Measurements from ENCODE around the gene SLC35F1.

SLC35F1 gene

DNA sequence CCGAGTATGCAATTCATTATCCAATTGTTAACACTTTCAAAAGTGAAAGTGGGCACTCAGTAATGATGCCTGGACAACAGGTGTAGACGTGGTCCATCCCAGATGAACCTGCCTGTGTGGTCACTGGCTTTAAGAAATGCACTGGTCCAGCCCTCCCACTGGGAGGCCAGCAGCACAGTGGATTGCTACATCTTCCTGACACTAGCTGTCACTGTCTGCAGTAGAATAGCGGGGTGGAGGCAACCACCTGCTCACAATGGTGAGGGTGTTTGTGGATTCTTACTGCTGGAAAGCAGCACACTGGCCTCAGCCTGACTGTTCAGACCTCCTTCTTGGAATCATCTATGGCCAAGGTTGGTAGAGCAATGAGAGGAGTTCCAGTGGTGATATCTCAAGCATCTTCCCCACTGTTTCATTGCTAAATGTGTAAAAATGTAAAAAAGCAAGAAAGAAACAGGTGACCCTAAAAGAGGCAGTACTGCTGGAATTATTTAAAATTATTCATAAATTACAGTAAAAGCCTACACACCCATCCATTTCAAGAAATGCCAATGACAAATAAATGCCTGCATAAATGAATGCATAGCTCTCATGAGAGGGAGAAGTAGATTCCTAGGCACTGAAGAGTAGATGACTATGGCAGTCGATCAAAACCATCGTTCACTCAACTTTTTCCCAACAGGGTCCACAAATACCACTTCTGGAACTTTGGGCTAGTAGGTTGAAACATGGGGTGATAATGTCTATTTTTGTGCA, 413.0 kb downstream of the SLC35F1 start:
- DNase-seq: no peak

DNA sequence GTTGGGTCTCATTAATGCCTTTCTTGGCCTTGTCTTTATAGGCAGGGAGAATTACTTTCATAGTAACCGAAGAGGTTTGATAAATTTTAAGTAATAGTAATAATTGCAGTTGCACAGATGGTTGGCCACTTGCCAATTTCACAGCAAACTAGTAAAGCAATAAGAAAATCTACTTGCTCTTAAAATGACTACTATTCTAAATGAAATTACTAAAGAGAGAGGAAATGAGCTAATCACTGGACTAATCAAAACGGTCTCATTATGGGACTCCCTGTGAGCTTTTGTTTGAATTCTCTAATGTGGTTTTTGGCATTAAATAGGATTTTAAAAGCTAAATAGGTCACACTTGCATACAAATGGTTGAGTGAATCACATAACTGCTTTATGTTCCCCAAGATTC, 413.6 kb downstream of the SLC35F1 start:
- DNase-seq: no peak

DNA sequence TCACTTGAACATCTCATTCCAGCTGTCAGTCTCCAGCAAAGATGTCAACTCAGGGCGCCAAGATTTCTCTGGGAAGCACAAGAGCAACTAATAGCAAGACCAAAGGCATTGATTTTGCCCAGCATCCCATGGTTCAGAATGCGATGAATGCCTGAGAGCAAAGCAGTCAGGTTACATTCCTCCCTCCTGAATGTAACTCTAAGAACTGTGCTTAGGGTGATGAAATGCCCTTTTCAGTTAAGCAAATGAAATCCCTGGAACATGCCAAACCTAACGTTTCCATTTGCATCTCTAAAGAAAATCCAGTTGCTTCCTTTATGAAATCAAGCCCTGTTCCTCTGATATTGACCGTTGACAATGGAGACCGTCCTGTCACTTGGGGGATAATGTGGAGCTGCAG, 417.1 kb downstream of the SLC35F1 start:
- no peak for DNase-seq

DNA sequence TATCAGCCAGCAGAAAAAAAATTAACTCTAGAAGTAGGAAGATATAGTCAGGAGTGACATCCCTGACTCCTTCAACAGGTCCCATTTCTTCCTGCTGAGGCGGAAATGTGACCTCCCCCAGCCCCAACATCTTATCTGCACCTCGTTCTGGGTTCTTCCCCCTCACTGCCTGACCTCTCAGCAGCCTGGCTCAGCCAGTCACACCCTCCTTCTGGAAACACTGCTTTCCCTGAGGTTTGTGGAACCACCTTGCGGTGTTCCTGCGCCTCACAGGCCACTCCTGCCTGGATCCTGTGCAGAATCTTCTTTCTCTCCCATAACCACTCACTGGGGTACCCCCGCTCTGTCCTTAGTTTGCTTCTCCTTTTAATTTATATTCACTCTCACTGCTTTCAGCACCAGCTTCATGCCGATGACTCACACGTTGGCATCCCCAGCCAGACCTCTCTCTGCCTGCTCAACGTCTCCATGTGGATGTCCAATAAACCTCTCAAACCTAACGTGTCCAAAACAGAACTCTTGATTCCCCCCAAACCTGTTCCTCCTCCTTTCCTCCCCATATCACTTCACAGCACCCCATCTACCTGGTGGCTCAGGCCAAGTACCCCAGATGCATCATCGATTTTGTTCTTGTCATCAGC, 418.3 kb downstream of the SLC35F1 start:
- no peak for DNase-seq

DNA sequence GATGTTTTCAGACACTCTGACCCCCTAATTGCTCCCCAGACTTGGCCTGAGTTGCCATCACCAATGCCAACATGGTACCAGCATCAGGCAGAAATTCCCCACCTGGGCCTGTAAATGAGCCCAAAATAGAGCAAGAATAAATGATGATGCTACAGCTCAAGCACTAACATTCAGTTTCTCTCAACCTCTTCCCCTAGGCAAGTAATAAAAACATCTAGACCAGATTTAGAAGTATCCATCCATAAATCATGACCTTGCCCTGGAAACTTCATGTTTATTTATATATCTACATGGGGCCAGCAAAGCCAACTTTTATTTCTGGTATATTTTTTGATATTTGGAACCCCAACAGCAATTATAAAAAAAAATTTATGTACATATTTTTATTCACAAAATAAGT, 419.6 kb downstream of the SLC35F1 start:
- DNase-seq: no peak

DNA sequence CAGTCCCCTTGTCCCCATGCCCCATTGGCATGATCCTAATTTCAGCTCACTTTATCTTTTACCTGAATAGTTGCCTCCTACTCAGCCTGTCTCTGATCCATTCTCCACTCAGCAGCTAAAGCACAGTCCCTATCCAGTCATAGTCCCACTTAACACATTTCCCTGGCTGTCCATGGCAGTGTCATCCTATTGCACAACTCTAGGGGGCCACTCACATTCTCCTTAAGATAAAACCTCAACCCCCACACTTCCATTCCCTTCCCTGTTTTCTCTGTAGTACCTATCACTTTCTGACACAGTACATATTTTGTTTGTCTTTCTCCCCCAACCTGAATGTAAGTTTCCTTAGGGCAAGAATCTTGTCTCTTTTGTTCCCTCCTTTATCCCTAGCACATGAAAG, 420.2 kb downstream of the SLC35F1 start:
- no peak for DNase-seq

DNA sequence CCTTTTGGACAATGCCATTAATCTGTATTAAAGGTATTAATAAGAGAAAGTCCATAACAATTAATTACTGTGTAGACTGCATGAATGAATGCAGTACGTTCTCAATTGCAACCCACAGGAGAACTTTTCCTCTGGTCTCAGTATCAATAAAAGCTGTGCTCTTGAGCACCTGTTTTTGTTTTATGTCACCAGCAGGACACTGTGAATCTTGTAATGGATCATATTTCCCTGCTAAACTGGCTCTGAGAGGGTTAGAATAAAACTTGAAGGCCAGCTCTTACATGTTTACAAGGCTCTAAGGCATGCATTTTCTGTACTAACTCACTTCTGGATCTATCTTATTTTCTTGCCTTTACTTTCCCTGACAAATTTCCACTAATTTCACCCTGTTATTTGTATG, 426.7 kb downstream of the SLC35F1 start:
- no peak for DNase-seq

DNA sequence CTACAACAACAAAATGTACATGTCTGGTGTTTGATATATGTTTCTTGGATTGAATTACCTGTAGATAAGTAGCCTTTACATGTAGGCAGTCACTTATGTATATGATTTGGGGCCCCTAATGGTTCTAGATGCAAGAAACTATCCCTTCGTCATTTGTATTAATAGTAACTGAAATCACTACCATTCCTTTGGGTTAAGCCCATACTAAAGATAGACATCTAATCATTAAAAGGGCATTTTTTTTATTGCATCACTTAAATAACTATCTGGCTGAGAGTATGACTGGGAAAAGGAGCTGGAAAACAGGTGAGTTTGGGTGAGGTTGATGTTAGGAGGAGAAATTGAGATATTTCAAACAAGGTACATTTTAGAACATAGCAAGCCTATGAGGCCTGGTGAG, 427.6 kb downstream of the SLC35F1 start:
- no peak for DNase-seq

DNA sequence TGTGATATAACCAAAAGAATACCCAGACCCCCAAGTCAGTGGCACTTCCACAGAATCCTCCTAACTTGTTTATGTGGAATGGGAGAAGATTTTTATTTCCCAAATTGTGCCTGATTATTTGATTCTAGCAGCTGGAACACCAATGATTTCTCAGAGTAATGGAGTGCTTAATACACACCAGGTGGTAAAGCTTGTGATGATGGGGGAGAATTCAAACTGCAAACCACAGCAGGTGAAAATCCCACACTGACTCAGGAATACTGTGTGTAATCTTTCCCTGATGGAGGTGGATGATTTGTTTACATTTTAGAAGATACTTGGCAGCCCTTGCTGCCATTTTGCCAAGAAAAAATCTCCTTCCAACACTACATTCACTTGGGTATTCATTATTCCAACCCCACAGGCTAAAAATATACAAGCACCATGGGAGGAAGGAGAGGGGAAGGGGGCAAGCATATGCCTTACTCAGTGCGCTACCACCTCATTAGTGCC, 428.3 kb downstream of the SLC35F1 start:
- DNase-seq: no peak

DNA sequence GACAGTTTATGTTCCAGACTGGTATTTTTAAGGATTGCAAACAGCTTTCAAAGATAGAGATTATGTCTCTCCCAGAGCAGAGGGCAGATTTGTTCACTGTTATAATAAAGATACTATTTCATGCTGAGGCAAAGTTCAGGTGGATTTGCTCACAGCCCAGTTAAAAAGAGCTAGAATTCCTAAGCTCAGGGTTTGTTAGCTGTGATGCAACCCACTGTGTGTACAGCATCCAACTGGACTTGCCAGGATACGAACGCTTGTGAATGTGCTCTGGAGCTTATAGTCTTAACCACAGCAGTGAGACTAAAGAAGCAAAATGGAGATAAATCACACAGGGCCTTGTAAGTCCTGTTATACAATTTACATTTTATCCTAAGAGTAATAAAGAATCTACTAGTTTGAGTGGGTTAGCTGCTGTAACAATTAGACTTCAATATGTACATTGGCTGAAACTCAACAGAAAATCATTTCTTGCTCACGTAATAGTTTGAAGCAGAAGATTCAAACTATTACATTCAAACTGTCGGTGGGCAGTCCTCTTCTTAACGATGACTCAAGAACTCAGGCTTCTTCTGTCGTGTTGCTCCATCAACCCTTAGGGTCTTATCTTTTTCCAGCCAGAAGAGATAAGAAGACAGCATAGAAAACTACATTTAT, 437.1 kb downstream of the SLC35F1 start:
- no peak for DNase-seq

DNA sequence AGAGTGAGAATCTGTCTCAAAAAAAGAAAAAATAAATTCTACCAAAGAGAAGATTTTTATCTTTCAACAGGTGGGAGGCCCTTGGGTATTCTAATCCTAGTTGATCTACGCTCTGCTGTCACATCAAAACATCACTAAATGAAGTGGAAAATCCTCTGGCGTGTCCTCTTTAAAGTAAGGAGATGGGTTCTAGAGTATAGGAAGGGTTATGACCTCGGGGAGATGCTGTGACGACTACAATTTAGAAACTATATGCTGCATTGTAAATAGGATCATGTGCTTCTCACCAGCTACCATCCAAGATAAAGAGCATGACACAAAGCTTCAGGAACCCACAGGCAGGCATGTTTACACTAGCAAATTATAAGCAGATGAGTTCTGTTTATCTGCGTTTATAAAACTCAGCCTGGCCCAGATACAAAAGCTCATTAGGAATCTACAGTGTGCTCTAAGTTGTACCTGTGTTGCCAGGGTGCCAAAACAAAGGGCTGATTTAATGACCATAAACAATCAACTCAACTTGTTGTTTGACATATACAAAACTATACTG, 443.9 kb downstream of the SLC35F1 start:
- DNase-seq: no peak

DNA sequence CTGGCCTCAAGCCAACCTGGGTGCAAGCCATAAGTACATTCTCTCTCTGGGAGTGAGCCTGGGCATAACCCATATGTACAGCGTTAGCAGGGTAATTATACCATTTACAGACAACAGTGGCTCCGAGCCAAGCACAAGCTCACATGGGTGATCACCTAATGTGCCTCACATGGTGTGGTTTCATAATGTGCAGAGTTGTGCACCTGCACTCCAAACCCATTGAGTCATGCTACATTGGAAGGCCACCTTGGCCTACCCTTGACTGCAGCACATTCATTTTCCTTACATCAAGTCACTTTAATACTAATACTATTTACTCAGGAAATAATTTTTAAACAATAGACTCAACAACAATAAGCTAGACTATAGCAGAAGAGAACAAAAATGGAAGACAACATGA, 446.5 kb downstream of the SLC35F1 start:
- no peak for DNase-seq

DNA sequence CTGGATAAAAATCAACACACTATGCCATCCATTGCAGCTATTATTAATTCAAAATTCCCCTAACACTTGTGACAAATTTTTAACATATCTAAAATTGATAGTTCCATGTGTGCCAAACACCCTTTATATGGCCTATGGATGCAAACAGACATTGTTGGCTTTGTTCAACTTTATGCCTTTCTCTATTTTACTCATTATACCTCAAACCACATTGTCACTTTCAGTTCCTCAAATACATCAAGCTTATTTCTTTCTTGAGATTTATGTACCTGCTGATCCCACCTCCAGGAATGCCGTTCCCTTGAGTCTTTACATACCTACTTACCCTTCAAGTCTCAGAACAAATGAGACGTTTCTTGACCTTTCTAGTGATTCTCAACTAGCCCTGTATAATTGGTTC, 447.6 kb downstream of the SLC35F1 start:
- no peak for DNase-seq

DNA sequence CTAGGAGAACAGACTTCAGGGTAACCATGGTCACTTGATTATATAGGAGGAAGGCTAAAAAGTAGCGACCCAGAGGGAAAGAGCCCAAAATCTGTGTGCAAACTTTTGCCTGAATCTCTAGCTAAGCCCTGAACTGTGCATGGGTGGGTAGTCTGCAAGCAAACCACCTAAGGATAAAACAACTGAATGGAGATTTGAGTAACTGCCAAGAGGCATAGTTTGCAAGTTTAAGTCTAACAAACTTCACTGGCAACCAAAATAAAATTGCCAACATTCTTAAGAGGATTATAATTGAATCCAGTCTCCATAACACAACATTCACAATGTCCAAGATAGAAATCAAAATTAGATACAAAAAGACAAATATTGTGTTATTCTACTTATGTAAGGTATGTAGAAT, 449.0 kb downstream of the SLC35F1 start:
- no peak for DNase-seq

DNA sequence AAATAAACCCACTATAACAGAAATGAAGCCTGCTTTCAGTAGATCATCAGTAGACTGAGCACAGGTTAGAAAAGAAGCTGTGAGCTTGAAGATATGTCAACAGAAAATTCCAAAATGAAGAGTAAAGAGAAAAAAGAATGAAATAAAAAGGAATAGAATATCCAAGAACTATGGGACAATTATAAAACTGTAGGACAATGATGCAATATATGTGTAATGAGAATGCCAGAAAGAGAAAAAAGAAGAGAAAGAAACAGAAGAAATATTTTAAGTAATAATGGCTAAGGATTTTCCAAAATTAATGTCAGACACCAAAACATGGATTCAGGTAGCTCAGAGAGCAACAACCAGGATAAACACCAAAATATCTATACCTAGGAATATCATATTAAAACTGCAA, 449.6 kb downstream of the SLC35F1 start:
- no peak for DNase-seq
